Measurements from ENCODE around the gene ARL14. TPM values are rescaled to one million over a fixed set of nuclear protein-coding genes. Genes with fewer than 3 reads are reported as not detected.

Gene ARL14
- total and polyA plus RNA-seq, 2 of the 13 experiments (the other 11 are each of a cell fraction or from before 2014, with no cell fraction given): 0.11 TPM; not detected in 1

DNA sequence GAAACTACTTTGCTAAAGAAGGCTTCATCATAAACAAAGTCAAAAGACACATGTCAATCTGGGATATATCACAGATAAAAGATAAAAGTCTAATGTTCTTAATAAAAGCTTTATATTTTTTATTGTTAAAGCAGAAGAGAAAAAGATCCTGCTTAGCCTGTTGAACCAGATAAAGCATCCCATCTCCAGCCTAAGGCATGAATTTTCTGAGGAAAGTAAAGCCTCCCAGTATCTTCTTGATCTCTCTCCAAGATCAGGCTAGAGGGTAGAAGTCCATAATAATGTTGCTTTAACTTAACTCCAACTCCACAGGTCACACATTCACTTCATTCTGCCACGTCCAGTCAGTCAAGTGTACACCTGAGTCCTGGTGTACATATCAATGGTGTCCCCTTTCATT, 14.2 kb downstream of the ARL14 start:
- Histone ChIP-seq H3K79me2 (ENCODE audit: insufficient read depth, low read length) (no peaks in the 10 kb centered on the region), H3K27ac (ENCODE audit: extremely low read length, insufficient read depth, low read length) (no peak overlapping the region), H2AFZ (ENCODE audit: low read length) (no peak overlapping the region), H3K4me1 (ENCODE audit: insufficient read depth, low read length) (no peaks in the 10 kb centered on the region), H4K20me1 (ENCODE audit: insufficient read depth, low read length) (no peaks in the 10 kb centered on the region), H3K9me3 (ENCODE audit: low read length) (no peaks in the 10 kb centered on the region), H3K4me2 (ENCODE audit: low read depth, low read length) (no peak overlapping the region), H3K4me3 (replicated peaks in 1 of 3; ENCODE audit: insufficient read depth in 1 of 3, low read depth in 2 of 3, low read length in 3 of 3) (no peak overlapping the region), H3K9ac (ENCODE audit: insufficient read depth, low read depth, low read length) (no peak overlapping the region), H3K36me3 (replicated peaks in 1 of 2; ENCODE audit: control insufficient read depth in 1 of 2, insufficient read depth in 2 of 2, low read length in 2 of 2) (no peaks in the 10 kb centered on the region), H3K27me3 (ENCODE audit: control insufficient read depth in 1 of 2, insufficient read depth in 2 of 2, low read length in 2 of 2) (no peaks in the 10 kb centered on the region)
- FAIRE-seq (no peak), DNase-seq (ENCODE audit: low spot score) (no peak), ATAC-seq (no peak)
- in situ Hi-C loops (cut with HindIII; ENCODE audit: extremely low pct_ligation_motif_present, low pct_unique_long_range_greater_than_20kb) (no loop called here), intact Hi-C loops (cut with micrococcal nuclease; ENCODE audit: unreplicated experiment) (no loop called here)
- TF ChIP-seq ZSCAN30 (CRISPR knock-in tag; IDR thresholded peaks at IDR 0.05): no peak
- no peak for TF ChIP-seq PHF5A (CRISPR knock-in tag; IDR thresholded peaks at IDR 0.05; ENCODE audit: low read depth, unreplicated experiment)
- TF ChIP-seq JUN (CRISPR knock-in tag; IDR thresholded peaks at IDR 0.05): no peak
- no peak for TF ChIP-seq MAFG (CRISPR knock-in tag; IDR thresholded peaks at IDR 0.05)
- TF ChIP-seq CHD2 (IDR thresholded peaks at IDR 0.05; ENCODE audit: low read depth, low read length): no peak
- TF ChIP-seq EEA1 (CRISPR knock-in tag; IDR thresholded peaks at IDR 0.05; ENCODE audit: borderline replicate concordance): no peak
- TF ChIP-seq, protein P1, sequence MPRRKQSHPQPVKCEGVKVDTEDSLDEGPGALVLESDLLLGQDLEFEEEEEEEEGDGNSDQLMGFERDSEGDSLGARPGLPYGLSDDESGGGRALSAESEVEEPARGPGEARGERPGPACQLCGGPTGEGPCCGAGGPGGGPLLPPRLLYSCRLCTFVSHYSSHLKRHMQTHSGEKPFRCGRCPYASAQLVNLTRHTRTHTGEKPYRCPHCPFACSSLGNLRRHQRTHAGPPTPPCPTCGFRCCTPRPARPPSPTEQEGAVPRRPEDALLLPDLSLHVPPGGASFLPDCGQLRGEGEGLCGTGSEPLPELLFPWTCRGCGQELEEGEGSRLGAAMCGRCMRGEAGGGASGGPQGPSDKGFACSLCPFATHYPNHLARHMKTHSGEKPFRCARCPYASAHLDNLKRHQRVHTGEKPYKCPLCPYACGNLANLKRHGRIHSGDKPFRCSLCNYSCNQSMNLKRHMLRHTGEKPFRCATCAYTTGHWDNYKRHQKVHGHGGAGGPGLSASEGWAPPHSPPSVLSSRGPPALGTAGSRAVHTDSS (CRISPR knock-in tag; conservative IDR thresholded peaks at IDR 0.05): no peak
- no peak for TF ChIP-seq ARNT (IDR thresholded peaks at IDR 0.05)
- no peak for TF ChIP-seq ZZZ3 (CRISPR knock-in tag; IDR thresholded peaks at IDR 0.05; ENCODE audit: borderline replicate concordance)
- TF ChIP-seq RBFOX2 (IDR thresholded peaks at IDR 0.05; ENCODE audit: low read depth, low read length): no peak
- TF ChIP-seq ZKSCAN1 (IDR thresholded peaks at IDR 0.05; ENCODE audit: low read length): no peak
- TF ChIP-seq BRD4 (CRISPR knock-in tag; IDR thresholded peaks at IDR 0.05): no peak
- TF ChIP-seq FOXK2 (IDR thresholded peaks at IDR 0.05): no peak
- 0% methylated on average over 1 of the region's 1 CpG for WGBS (ENCODE audit: low lambda C conversion rate)
- ChIA-PET CTCF (ENCODE audit: low intra/inter-chr PET ratio, low total read pairs) (no interaction called here), POLR2A (no interaction called here)
- no TSS peak for BruUV-seq (replicated peaks)
